GM12878 (cell line): Measurements from ENCODE around the gene SHB.

Experiments
- CTCF ChIP-seq, 3 experiments: IDR thresholded peaks in 2 of 3; conservative IDR thresholded peaks in 1 of 3; 2 replicates each; pipeline ENCODE4 v1.5.1; 2011; ENCODE audit warnings: low read depth in 3 of 3, low read length in 3 of 3, mild to moderate bottlenecking in 3 of 3, control low read depth in 2 of 3, moderate library complexity in 2 of 3, inconsistent platforms in 1 of 3, mixed read lengths in 1 of 3; ENCODE audit not compliant: control insufficient read depth in 2 of 3, insufficient read depth in 1 of 3; ENCODE audit errors: extremely low read depth in 1 of 3
- ELK1 ChIP-seq: IDR thresholded peaks from 2 replicates; pipeline ENCODE4 v1.6.1; 2012; ENCODE audit warnings: low read depth, low read length, improper control_type of control experiment
- PBX3 ChIP-seq: IDR thresholded peaks from 2 replicates; pipeline ENCODE4 v1.6.1; 2011; ENCODE audit warnings: mild to moderate bottlenecking, low read depth, low read length, moderate library complexity; ENCODE audit not compliant: insufficient replicate concordance
- POLR2AphosphoS5 ChIP-seq: IDR thresholded peaks from 2 replicates; pipeline ENCODE4 v1.6.1; 2011; ENCODE audit warnings: mild to moderate bottlenecking, low read length, inconsistent platforms

GRCh38 chr9:37946041-37946440, 123.0 kb downstream of the SHB start:
- TF ChIP-seq ELK1 (no peak), CTCF (IDR thresholded peaks at IDR 0.05 in 2 of 3, conservative IDR thresholded peaks at IDR 0.05 in 1 of 3; ENCODE audit: control insufficient read depth in 2 of 3, extremely low read depth in 1 of 3, insufficient read depth in 1 of 3, low read depth in 3 of 3, low read length in 3 of 3) (no peak), PBX3 (no peak), POLR2AphosphoS5 (no peak)
